GM21381 (cell line): ENCODE results near the gene PLXNB2.

Source experiments
- ATAC-seq: cut with Tn5 transposase; IDR thresholded peaks from one replicate; pipeline ENCODE4 v1.9.1; 2021; ENCODE audit warnings: mild to moderate bottlenecking, moderate library complexity; ENCODE audit not compliant: unreplicated experiment

The PLXNB2 gene

DNA sequence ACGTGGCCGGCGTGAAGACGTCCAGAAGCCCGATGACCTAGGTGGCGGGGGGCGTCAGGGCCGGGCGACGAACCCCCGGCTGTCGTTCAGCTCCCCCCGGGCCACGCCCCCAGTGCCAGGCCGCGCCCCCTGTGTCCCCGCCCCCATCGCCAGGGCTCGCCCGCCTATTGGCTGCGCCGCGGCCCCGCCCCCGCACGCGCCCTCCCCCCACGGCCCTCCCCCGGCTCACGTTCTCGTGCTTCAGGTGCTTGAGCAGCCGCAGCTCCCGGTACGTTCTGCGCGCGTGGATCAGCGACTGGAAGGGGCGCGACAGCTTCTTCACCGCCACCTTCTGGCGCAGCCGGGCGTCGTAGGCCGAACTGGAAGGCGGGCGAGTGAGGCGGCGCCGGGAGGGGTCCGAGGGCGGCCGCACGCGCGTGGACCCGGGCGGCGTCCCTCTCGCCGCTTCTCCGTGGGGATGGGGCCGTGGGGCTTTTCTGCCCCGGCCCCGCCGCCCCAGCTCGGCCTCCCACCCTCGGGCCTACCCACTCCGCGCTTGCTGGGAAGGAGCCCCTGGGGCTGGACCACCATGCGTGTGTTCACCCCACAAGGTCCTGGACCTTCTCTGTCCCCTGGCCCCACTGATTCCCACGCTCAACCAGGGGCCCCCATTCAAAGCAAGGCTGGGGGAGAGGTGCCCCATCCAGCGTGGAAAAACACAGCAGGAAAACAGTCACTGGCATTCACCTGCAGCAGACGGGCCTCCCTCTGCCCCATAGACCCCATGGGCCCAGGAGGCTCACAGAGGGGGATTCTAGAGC is 39.7 kb downstream of the PLXNB2 start:
- no peak for ATAC-seq

DNA sequence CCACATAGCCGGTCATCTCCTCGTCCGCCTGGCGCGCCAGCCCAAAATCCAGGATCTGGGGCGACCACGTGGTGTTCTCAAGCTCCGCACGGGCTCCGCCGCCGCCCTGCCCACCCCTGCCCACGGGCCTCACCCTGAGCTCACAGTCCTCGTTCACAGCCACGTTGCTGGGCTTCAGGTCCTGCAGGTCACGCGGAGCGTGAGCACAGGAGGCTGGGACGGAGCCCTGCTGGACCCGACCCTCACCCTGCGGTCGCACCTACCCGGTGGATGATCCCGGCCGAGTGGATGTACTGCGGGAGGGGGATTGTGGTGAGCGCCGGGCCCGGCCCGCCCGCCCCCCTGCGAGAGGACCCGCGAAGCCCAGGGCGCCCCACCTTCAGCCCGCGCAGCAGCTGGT is 40.5 kb downstream of the PLXNB2 start:
- ATAC-seq = no peak

DNA sequence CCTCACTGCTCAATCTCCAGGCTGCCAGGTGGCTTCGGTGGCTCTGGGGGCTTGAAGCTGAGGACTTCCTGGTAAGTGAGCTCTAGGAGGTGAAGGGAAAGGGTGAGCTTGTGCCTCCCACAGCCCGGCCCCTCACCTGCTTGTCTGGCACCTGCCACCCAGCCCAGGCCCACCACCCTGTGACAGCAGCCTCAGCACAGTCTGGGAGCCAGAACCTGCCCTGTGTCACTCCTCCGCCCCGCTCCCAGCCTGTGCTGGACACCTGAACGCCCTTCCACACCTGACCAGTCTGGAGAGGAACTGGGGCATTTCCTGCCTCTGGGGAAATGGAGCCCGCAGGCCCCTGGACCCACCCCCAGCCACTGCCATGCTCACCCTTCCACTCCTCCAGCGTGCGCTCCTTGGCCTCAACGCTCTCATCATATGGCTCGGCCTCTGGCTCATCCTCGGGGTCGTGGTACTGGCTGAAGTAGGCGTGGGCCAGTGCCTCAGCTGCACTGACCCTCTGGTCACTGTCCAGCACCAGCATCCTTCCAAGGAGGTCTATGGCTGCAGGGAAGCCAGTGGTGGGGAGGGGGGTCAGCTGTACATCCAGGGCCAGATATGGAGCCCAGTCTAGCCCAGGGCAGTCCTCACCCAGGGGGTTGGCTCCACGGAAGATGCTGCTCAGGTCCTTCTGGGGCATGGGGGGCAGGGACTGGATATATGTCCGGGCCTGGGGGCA is 42.3 kb downstream of the PLXNB2 start:
- no peak for ATAC-seq

DNA sequence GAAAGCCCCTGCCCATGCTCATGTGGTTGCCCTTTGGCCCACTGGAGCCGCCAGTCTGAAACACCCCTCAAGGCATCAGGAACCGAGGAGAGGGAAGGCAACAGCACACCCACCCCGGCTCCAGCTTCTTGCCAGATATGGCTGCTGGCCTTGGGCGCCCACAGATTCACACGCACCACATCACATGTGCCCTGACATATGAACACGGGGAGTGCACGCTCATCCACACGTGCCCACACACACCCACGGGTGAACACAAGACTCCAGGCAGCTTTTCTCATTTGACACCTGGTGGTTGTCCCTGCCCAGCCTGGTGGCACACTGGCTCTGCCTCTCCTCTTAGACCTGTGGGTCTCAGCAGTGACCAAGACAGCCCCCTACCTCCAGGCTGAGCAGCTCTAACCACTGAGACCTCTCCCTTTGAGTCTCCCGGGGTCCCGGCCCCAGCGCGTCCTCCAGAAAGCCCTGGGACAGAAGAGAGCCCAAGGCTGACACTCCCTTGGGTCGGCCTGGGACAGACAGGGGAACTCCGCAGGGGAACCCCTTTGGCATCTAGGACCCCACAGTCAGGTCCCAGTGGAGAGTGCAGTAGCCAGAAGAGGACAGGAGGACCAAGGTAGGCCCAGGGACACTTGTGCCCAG is 43.2 kb downstream of the PLXNB2 start:
- no peak for ATAC-seq

DNA sequence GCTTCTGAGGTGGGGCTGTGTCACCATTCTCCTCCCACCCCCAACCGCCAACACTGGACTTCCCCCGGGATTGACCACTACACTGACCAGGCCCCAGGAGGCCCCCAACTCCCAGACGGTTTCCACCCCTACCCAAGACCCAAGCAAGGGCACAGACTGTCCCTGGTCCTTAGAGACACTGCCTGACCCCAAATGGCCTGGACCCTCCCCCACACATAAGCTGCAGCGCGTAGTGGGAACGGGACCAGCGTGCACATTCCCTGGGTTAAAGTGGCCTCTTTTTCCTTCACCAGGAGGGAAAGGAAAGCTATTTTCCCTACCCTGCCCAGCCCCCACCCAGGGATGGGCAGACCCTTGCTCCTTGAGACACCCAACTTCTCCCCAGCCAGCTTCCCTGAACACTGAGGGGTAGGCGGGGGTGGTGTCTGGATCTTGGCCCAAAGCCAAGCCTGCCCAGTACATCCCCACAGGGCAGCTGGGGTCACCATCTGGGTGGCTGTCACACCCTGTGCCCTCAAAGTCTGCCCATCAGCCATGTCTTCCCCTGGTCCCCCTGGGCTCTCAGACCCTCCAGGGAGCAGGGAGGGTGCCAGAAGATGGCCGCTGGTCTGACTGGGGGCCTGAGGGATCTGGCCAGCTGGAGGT is 44.4 kb downstream of the PLXNB2 start:
- no peak for ATAC-seq

DNA sequence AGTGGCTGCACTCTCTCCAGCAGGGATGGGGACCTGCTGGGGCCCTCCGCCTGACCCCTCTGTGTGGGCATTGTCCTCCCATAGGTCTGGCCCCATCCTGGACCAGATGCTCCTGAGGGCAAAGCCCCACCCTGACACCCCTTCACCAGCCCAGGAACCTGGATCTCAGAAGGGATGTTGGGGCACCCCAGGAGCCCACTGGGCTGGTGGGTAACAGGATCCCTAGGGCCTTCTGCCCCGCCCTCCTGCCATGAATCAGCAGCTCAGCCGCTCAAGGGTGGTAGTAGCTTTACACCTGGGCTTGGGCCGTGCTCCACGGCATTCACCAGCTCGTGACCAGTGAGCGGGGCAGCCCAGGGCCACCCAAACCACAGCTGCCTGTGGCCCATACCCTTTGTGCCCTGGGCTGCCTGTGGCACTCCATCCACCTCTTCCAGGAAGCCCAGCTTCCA is 45.0 kb downstream of the PLXNB2 start:
- ATAC-seq = no peak

DNA sequence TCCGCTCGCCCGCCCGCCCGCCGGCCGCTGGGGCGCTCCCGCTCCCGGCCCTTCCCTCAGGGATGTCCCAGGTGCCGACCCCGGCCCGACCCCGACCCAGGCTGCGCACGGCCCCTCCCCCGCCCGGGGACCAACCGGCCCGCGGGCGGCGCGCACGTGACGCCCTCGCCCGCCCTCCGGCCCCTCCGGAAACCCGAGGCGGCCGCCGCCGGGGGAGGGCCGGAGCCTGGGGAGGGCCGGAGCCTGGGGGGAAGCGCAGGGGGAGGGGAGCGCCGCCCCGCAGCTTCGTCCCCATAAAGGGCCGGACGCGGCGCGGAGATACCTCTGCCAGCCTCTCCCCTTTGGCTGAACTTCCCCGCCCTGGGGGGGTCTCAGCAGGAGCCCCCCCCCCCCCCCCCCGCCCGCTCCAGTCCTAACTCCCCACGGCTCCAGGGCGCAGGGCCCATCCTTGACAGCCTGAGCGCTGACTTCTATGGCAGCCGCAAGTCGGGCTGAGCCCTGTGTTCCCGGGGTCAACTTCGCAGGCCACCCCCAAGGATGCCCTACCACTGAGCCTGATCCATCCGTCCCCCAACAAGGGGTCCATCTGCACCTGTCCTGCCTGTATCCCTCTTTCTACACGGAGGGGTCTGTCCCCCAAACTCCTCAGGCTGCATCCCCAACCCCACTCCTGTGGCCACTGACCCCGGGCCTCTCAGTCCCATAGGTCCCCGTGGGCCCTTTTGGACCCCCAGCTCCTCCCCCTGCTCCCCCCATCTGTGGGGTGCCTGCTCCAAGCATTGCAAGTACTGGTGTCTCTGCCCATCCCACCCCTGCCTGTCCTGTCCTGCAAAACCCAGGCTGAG is 45.6 kb downstream of the PLXNB2 start, which contains the start of gene MAPK12:
TSS of gene MAPK12 (minus strand) at position 69 of the 845 bp plus-strand sequence. CDS start 174 bp downstream, outside the sequence.
- ATAC-seq = peak; percentile 48

DNA sequence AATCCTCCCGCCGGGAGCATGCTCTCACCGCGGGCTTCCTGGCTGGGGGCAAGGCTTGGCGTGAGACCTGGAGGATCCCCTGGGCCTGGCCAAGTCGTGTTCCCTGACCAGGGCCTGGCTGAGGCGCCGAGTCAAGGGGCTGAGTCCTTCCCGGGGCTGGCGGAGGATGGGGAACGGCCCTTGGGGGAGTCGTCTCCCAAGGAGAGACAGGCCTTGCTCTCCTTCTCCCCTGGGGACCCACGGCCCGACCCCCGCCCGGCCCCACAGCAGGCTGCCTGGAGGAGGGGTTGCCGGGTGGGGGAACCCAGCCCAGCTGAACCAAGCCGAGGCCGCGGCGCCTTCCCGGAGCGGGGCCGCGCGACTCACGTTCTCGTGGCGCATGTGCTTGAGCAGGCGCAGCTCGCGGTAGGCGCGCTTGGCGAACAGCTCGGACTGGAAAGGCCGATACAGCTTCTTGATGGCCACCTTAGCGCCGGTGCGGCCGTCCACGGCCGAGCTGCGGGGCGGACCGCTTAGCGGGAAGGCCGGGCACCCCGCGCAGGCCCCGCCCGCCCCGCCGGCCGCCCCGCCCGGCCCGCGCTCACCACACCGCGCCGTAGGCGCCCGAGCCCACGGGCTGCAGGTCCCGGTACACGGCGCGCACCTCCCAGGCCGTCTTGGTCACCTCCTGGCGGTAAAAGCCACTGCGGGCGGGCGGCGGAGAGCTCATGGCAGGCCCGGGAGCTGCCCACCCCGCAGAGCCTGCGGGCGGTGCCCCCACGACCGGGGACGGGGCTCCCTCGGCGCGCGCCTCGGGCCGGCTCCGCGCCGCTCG is 46.4 kb downstream of the PLXNB2 start:
- peak; percentile 27 for ATAC-seq

DNA sequence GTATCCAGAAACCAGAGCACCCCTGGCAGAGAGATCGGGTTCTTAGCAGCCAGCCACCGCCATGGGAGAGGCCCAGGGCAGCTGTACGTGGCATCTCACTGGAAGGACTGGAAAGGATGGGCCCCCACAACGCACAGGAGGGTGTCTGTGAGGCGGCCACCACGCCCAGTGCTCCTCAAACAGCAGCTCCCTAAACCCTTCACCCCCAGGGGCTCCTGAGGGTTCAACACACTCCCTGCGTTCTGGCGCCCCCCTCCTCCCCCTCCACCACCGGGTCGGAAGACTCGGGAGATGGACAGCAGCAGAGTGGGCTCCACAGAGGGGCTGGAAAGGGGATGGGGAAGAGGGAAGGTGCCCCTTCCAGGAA is 47.0 kb downstream of the PLXNB2 start:
- no peak for ATAC-seq

DNA sequence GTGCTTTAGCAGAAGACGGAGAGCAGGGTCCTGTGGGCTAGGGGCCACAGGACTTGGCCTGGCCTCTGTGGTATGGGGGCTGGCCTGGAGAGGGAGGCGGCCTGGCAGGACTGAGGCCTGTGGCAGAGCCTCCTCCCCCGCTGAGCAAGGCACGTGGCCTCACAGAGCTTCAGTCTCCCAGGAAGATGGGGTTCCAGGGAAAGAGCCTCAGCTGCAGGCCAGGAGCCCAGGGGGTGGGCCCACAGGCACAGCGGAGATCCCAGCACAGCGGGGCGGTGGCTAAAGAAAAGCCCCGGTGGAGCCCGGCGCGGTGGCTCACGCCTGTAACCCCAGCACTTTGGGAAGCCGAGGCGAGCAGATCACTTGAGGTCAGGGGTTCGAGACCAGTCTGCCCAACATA is 48.1 kb downstream of the PLXNB2 start:
- ATAC-seq = no peak

DNA sequence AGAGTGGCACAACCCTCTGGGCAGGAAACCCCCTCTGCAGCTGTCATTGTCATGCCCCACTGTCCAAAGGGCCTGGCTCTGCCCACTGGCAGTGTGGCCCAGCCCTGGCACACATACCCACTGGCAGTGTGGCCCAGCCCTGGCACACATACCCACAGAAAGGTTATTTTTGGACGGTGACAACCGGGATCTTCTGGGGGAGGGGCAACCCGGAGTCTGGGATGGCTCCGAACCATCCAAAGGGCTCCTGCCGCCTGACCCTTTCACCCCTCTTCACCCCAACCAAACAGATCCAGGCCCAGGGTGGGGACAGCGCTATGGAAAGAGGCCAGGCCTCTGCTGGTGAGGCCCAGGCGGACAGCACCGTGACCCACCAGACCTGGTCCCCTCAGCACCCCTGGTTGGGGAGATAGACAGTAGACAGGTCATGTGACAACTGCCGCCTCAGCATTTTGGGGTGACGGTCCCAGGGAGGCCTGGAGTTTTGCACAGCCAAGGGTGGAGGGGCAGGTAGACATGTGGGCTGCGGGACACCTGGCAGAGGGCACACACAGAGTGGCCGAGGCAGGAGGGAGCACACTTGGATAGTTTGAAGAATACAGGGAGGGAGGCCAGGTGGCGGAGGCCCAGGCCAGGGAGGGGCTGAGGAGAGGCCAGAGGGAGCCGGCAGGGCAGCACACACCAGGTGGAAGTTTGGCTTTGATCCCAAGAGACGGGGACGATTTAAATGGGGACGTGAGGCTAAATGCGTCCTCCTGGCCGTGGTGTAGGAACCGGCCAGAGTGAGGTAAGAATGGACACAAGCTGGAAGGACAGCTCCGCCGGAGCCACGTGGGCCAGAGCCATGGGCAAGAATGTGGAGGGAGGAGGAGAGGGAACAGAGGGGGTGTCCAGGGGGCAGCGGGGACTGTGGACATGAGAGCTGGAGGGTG is 48.8 kb downstream of the PLXNB2 start:
- no peak for ATAC-seq

DNA sequence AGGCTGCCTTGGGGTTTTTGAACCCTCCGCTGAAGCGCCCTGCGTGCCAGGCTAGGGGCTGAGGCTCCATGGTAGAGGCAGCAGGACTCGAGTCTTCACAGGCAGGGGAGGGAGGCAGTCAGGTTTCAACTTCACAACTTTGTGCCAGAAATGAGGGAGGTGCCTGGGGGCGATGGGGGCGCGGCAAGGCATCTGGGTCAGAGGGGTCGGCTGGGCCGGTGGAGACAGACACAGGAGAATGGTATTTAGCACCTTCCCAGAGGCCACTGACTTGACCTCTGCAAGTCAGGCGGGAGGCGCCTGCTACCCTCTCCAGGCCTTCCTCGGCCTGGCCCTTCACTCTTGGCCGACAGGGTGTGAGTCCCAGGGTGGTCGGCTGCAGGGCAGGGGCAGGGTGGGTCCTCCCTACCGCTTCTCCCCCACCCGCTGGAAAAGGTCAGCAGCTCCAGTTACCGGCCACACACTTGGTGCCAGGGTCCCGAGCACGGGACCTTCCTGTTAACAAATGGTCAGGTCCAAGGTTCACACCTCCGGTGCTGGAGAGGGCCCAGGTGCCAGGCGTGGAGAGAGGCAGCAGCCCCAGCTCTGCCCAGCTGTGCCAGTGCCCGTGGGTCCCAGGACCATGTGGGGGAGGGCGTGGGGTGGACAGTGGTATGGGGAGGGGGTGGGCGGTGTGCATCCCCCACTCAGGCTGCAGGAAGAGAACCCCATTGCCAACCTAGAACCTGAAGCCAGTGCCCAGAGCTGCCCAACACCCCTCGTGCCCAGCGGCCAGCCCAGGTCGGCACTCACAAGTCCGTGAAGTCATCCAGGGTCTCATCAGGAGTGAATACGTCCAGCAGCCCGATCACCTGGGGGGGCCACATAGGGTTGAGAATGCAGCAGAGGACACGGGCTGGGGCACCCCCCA is 49.7 kb downstream of the PLXNB2 start:
- ATAC-seq = no peak

DNA sequence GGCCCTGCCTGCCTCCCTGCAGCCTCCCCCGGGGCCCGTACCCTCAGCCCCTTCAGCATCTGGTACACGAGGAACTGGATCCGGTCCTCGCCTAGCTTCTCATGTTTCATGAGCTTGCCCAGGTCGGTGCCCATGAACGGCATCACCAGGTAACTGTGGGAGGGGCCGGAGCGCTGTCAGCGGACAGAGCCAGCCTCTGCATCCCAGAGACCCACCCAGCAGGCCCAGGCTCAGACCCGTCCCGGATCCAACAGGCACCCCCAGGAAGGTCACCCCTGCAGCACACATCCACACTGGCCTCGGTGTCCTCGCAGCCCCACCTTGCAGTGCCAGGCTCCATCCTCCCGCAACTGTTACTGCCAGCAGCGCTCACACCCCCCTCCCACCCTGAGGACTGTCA is 50.4 kb downstream of the PLXNB2 start:
- ATAC-seq = no peak

DNA sequence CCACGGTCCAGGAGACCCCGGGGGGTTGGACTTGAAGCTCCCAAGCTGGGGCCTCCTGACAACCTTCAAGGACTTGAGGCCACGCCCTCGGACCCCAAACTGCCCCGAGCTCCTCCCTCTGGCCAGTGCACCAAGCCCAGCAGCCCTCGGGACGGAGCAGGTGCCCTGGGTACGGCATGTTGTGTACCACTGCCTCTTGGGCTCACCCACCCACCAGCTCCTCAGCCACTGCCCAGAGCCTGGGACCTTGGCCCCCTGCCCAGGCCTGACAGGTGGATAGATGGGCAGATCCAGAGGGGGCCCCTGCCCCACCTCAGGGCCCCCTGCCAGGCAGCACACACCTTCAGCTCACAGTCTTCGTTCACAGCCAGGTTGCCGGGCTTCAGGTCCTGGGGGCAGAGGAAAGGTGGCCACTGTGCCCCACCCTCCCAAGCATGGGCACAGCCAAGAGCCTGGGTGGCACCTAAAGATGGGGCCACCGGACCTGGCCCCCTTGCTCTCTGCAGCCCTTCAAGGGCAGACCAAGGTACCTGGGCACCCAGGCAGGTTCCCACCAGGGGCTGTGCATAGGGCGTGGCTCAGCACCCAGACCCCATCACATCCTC is 51.1 kb downstream of the PLXNB2 start:
- ATAC-seq = no peak

DNA sequence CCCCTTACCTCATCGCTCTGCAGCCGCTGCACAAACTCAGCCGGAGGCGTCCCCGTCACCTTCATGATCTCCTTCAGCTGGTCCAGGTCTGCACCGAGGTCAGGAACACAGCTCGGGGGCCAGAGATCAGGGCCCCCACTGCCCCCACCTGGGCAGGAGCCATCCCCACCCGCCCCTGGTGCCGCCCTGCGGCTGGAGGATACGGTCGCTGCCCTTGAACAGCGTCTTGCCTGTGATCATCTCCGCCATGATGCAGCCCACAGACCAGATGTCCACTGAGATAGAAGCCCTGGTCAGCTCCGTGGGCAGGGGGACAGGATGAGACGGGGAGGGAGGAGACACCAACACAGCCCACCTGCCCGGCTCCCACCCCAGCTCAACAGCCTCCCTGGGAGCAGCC is 51.8 kb downstream of the PLXNB2 start:
- ATAC-seq = no peak

DNA sequence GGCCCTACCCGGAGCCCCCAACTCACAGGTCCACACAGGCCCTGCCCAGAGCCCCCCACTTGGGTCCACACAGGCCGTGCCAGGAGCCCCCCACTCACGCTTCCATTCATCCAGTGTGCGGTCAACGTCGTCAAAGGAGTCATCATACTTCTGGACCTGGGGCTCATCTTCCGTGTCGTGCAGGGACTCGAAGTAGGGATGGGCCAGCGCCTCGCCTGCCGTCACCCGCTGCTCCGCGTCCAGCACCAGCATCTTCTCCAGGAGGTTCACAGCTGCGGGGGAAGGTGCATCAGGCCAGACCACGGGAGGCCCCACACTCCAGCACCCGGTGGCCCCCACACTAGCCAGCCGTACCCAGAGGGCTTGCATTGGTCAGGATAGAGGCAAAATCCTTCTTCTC is 52.3 kb downstream of the PLXNB2 start:
- no peak for ATAC-seq

DNA sequence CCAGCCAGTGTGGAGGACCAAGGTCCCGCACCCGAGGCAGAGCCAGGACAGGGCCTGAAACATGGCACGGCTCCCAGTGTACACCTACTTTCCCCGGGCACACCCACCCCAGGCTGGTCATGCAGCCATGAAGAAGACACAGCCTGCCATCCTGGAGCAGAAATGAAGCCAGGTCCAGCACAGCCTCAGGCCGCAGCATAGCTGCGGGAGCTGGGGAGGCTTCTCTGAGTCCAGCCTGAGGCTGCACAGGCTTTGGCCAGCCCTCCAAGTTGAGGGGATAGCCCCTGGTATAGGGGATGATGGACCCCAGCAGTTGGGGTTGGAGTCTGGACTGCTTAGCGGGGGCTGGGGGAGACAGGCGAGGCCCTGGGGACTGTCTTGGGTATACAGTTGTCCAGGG is 53.5 kb downstream of the PLXNB2 start:
- ATAC-seq = no peak
